K562 (cell line): ENCODE measurements around the gene PRMT3. TPM values are rescaled to one million over a fixed set of nuclear protein-coding genes. Genes with fewer than 3 reads are reported as not detected.

Experiments used
- CHD4 ChIP-seq: fragments of 200-600 bp; sonication (generic); IDR thresholded peaks from 3 replicates; pipeline ENCODE4 v1.6.1; 2012; ENCODE audit warnings: low read depth, mild to moderate bottlenecking, mixed read lengths, low read length, inconsistent platforms; ENCODE audit not compliant: insufficient read depth, insufficient replicate concordance, poor library complexity, severe bottlenecking
- NCOR1 ChIP-seq: fragments of 450-650 bp; IDR thresholded peaks from 2 replicates; pipeline ENCODE4 v1.6.1; 2016; ENCODE audit warnings: mild to moderate bottlenecking, moderate library complexity
- NR3C1 ChIP-seq: sonication (generic); formaldehyde crosslinking; IDR thresholded peaks from 2 replicates; pipeline ENCODE4 v1.8.1; 2022; ENCODE audit warnings: missing genetic modification reagents
- PYGO2 ChIP-seq: fragments of 450-650 bp; IDR thresholded peaks from 2 replicates; pipeline ENCODE4 v1.6.1; 2016; ENCODE audit warnings: mild to moderate bottlenecking, missing genetic modification characterization, moderate library complexity, missing compliant biosample characterization
- SMARCA4 ChIP-seq: fragments of 450-650 bp; IDR thresholded peaks from 2 replicates; pipeline ENCODE4 v1.6.1; 2016
- TGIF2 ChIP-seq: sonication (generic); formaldehyde crosslinking; IDR thresholded peaks from 2 replicates; pipeline ENCODE4 v1.8.1; 2022; ENCODE audit warnings: mild to moderate bottlenecking, missing genetic modification reagents, moderate library complexity
- ZNF785 ChIP-seq: fragments of 250-450 bp; sonication (Bioruptor Pico); IDR thresholded peaks from 2 replicates; pipeline ENCODE4 v1.4.0; 2020; ENCODE audit warnings: mild to moderate bottlenecking
- polyA plus RNA-seq, 8 experiments: library from polyadenylated mRNA; depleted of rRNA in 4 of 8; stranded (reverse) in 5 of 8; unstranded in 3 of 8; fragments of >200 nt; fragmentation: Nextera tagmentation in 2 of 8; fragmentation: Illumina TruSeq in 1 of 8; extraction: Ambion mirVana in 2 of 8; extraction: Trizol in 1 of 8; gene quantifications; 2 replicates each; pipeline versions ENCODE4 v1.2.1 to v1.2.3, GENCODE V29; 2011 to 2014; ENCODE audit warnings: inconsistent platforms in 1 of 8, missing spikeins in 1 of 8
- total RNA-seq, 7 experiments: library from RNA; depleted of rRNA in 6 of 7; stranded (reverse); fragments of >200 nt in 6 of 7; fragmentation: Illumina TruSeq in 2 of 7; extraction: Trizol in 2 of 7; gene quantifications; 2 replicates each; pipeline versions ENCODE4 v1.2.1 to v1.2.3, GENCODE V29; 2011 to 2021; ENCODE audit warnings: low replicate concordance in 1 of 7
- TF ChIP-seq, protein P1 (sequence below), 2 experiments: fragments of 150-350 bp in 1 of 2; IDR thresholded peaks; 2 replicates each; pipeline ENCODE4 v1.6.1; 2012 to 2016; ENCODE audit warnings: low read depth in 2 of 2, low read length in 2 of 2, mild to moderate bottlenecking in 1 of 2, moderate library complexity in 1 of 2
- TF ChIP-seq, protein P2 (sequence below): fragments of 150-350 bp; IDR thresholded peaks from 2 replicates; pipeline ENCODE4 v1.6.1; 2014; ENCODE audit warnings: low read depth, mild to moderate bottlenecking, low read length, borderline replicate concordance
- TF ChIP-seq, protein P3 (sequence below): fragments of 450-650 bp; IDR thresholded peaks from 2 replicates; pipeline ENCODE4 v1.7.1; 2018; ENCODE audit warnings: mild to moderate bottlenecking, low read depth; ENCODE audit not compliant: partially characterized antibody
- TF ChIP-seq, protein P4 (sequence below): fragments of 450-650 bp; IDR thresholded peaks from 2 replicates; pipeline ENCODE4 v1.6.1; 2016; ENCODE audit warnings: mild to moderate bottlenecking

Gene PRMT3
- total and polyA plus RNA-seq, 9 of the 15 experiments (the other 6 are each of a cell fraction or from before 2014, with no cell fraction given): 24.0 to 62.1 (median 44.7) TPM

DNA sequence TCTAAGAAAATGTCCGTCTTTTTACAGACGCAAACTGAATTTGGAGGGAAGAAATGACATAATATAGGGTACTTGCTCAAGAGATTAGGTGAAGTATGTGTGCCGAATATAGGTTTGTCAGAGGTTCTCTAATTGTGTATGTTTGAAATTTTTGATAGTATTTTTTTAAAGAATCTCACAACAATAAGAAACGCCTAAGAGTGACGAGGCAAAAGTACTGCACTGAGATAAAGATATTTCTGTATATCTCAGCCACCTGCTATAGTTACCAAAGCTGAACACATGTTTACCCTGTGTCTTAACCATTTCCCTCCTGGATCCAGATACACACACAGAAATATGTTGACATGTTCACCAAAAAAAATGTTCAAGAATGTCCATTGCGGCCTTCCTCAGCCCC lies 92.0 kb downstream of the PRMT3 start (continued):
- TF ChIP-seq, protein P1, sequence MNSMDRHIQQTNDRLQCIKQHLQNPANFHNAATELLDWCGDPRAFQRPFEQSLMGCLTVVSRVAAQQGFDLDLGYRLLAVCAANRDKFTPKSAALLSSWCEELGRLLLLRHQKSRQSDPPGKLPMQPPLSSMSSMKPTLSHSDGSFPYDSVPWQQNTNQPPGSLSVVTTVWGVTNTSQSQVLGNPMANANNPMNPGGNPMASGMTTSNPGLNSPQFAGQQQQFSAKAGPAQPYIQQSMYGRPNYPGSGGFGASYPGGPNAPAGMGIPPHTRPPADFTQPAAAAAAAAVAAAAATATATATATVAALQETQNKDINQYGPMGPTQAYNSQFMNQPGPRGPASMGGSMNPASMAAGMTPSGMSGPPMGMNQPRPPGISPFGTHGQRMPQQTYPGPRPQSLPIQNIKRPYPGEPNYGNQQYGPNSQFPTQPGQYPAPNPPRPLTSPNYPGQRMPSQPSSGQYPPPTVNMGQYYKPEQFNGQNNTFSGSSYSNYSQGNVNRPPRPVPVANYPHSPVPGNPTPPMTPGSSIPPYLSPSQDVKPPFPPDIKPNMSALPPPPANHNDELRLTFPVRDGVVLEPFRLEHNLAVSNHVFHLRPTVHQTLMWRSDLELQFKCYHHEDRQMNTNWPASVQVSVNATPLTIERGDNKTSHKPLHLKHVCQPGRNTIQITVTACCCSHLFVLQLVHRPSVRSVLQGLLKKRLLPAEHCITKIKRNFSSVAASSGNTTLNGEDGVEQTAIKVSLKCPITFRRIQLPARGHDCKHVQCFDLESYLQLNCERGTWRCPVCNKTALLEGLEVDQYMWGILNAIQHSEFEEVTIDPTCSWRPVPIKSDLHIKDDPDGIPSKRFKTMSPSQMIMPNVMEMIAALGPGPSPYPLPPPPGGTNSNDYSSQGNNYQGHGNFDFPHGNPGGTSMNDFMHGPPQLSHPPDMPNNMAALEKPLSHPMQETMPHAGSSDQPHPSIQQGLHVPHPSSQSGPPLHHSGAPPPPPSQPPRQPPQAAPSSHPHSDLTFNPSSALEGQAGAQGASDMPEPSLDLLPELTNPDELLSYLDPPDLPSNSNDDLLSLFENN (IDR thresholded peaks at IDR 0.05; ENCODE audit: low read depth in 2 of 2, low read length in 2 of 2): 0 out of 4 replicates have a peak, but pooled peaks of 1 of the 2 experiments have one; percentile 18
- TF ChIP-seq, protein P2, sequence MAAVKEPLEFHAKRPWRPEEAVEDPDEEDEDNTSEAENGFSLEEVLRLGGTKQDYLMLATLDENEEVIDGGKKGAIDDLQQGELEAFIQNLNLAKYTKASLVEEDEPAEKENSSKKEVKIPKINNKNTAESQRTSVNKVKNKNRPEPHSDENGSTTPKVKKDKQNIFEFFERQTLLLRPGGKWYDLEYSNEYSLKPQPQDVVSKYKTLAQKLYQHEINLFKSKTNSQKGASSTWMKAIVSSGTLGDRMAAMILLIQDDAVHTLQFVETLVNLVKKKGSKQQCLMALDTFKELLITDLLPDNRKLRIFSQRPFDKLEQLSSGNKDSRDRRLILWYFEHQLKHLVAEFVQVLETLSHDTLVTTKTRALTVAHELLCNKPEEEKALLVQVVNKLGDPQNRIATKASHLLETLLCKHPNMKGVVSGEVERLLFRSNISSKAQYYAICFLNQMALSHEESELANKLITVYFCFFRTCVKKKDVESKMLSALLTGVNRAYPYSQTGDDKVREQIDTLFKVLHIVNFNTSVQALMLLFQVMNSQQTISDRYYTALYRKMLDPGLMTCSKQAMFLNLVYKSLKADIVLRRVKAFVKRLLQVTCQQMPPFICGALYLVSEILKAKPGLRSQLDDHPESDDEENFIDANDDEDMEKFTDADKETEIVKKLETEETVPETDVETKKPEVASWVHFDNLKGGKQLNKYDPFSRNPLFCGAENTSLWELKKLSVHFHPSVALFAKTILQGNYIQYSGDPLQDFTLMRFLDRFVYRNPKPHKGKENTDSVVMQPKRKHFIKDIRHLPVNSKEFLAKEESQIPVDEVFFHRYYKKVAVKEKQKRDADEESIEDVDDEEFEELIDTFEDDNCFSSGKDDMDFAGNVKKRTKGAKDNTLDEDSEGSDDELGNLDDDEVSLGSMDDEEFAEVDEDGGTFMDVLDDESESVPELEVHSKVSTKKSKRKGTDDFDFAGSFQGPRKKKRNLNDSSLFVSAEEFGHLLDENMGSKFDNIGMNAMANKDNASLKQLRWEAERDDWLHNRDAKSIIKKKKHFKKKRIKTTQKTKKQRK: no peak
- peak; percentile 38; the same call in 1 of the 2 replicates for TF ChIP-seq NCOR1
- TF ChIP-seq, protein P3, sequence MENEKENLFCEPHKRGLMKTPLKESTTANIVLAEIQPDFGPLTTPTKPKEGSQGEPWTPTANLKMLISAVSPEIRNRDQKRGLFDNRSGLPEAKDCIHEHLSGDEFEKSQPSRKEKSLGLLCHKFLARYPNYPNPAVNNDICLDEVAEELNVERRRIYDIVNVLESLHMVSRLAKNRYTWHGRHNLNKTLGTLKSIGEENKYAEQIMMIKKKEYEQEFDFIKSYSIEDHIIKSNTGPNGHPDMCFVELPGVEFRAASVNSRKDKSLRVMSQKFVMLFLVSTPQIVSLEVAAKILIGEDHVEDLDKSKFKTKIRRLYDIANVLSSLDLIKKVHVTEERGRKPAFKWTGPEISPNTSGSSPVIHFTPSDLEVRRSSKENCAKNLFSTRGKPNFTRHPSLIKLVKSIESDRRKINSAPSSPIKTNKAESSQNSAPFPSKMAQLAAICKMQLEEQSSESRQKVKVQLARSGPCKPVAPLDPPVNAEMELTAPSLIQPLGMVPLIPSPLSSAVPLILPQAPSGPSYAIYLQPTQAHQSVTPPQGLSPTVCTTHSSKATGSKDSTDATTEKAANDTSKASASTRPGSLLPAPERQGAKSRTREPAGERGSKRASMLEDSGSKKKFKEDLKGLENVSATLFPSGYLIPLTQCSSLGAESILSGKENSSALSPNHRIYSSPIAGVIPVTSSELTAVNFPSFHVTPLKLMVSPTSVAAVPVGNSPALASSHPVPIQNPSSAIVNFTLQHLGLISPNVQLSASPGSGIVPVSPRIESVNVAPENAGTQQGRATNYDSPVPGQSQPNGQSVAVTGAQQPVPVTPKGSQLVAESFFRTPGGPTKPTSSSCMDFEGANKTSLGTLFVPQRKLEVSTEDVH: no peak
- TF ChIP-seq TGIF2 (CRISPR knock-in tag): no peak
- no peak for TF ChIP-seq NR3C1 (CRISPR knock-in tag)
- no peak for TF ChIP-seq PYGO2 (tag)
- no peak for TF ChIP-seq ZNF785
- TF ChIP-seq, protein P4, sequence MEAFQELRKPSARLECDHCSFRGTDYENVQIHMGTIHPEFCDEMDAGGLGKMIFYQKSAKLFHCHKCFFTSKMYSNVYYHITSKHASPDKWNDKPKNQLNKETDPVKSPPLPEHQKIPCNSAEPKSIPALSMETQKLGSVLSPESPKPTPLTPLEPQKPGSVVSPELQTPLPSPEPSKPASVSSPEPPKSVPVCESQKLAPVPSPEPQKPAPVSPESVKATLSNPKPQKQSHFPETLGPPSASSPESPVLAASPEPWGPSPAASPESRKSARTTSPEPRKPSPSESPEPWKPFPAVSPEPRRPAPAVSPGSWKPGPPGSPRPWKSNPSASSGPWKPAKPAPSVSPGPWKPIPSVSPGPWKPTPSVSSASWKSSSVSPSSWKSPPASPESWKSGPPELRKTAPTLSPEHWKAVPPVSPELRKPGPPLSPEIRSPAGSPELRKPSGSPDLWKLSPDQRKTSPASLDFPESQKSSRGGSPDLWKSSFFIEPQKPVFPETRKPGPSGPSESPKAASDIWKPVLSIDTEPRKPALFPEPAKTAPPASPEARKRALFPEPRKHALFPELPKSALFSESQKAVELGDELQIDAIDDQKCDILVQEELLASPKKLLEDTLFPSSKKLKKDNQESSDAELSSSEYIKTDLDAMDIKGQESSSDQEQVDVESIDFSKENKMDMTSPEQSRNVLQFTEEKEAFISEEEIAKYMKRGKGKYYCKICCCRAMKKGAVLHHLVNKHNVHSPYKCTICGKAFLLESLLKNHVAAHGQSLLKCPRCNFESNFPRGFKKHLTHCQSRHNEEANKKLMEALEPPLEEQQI: peak; percentile 57; the same call in 1 of the 2 replicates
- no peak for TF ChIP-seq CHD4
- peak; percentile 60; the same call in 1 of the 2 replicates for TF ChIP-seq SMARCA4
